ENCODE measurements around the gene PARP4. TPM values are rescaled to one million over a fixed set of nuclear protein-coding genes. Genes with fewer than 3 reads are reported as not detected.

PARP4 gene
- total and polyA plus RNA-seq, 2 of the 4 experiments (the other 2 are of a cell fraction) = 31.7 to 50.2 TPM

DNA sequence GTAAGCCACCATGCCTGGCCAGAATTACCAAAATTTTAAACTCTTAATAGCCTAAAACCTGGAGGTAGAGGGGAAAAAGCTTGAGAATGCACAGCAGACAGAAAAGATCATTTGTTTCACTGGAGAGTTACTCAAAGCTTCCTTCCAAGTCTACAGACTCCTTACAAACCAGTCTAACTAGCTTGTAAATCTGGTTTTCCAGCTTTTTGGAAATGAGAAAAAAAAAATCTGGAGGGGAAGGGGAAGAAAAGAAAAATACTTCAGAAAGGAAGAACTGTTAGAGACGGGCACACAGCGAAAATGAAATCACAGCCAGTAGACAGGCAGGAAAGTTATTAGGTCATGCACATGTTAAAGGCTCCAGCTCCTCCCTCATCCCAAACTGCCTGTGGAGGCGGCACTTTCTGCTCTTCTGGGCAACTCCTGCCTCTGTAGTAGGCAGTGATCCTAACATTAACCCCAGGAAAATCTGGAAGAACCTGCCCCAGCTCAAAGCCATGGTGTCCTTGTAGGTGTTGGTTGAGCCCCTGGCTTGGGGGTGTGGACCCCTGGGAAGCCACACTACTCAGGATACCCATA, 17.3 kb downstream of the PARP4 start:
- H3K9me3 ChIP-seq (ENCODE audit: control insufficient read depth, insufficient read depth, low read length) = no peaks in the 10 kb centered on the region
- no peak overlapping the region for H2BK20ac ChIP-seq (ENCODE audit: low read depth, low read length)
- in situ Hi-C loops (cut with MboI; ENCODE audit: low sequenced_read_pairs) = no loop called here
- no peak overlapping the region for H3K18ac ChIP-seq (ENCODE audit: low read depth, low read length)
- H3K27me3 ChIP-seq (ENCODE audit: control insufficient read depth, insufficient read depth, low read length) = no peaks in the 10 kb centered on the region
- intact Hi-C loops (cut with micrococcal nuclease) = no loop called here
- H2AK9ac ChIP-seq (replicated peaks; ENCODE audit: low read depth, low read length, poor library complexity) = no peak overlapping the region
- no peaks in the 10 kb centered on the region for H4K20me1 ChIP-seq (ENCODE audit: insufficient read depth, low read length)
- H3K56ac ChIP-seq (ENCODE audit: extremely low read depth, insufficient read depth, low read length) = no peak overlapping the region
- DNase-seq = no peak
- H3K4me3 ChIP-seq (ENCODE audit: insufficient read depth, low read depth, low read length) = no peak overlapping the region
- no peak overlapping the region for H2BK120ac ChIP-seq (ENCODE audit: low read depth, low read length)
- H2AK5ac ChIP-seq (ENCODE audit: low read depth, low read length) = no peak overlapping the region
- no peaks in the 10 kb centered on the region for H3K4me1 ChIP-seq (ENCODE audit: control insufficient read depth, insufficient read depth, low read length)
- H3K9me1 ChIP-seq (ENCODE audit: insufficient read depth, low read length) = no peaks in the 10 kb centered on the region; the same call in 1 of the 2 replicates
- no CpG with 5 or more reads among the region's 3 CpGs for WGBS, 2 experiments (ENCODE audit: extremely low coverage in 2 of 2, insufficient read length in 1 of 2)
- H4K8ac ChIP-seq (ENCODE audit: low read depth in 2 of 2, low read length in 2 of 2) = no peak overlapping the region
- no peak overlapping the region for H3K14ac ChIP-seq (replicated peaks; ENCODE audit: low read depth, low read length)
- no peak overlapping the region for H4K91ac ChIP-seq (ENCODE audit: insufficient read depth, low read depth, low read length)
- TF ChIP-seq ELK1 (IDR thresholded peaks at IDR 0.05; ENCODE audit: borderline replicate concordance, low read depth, low read length) (no peak), POLR2A (IDR thresholded peaks at IDR 0.05; ENCODE audit: low read depth, low read length) (no peak), SMC3 (IDR thresholded peaks at IDR 0.05; ENCODE audit: low read depth, low read length) (no peak)
- ChIA-PET POLR2A (ENCODE audit: unreplicated experiment) (no interaction called here), CTCF (no interaction called here)
- no peak for ATAC-seq (ENCODE audit: low read depth)
- H4K5ac ChIP-seq (ENCODE audit: low read depth, low read length) = no peak overlapping the region
- no peak overlapping the region for H3K4ac ChIP-seq (ENCODE audit: low read depth, low read length)
- H3K9ac ChIP-seq (ENCODE audit: low read depth, low read length) = no peak overlapping the region
- H2BK15ac ChIP-seq (ENCODE audit: low read depth, low read length) = no peak overlapping the region
- no peak overlapping the region for H3K23ac ChIP-seq (ENCODE audit: low read depth, low read length)
- peaks cover 48% of the 10 kb centered on the region for H3K36me3 ChIP-seq (ENCODE audit: control insufficient read depth, insufficient read depth, low read length)
- no peak overlapping the region for H3K27ac ChIP-seq (ENCODE audit: insufficient read depth, low read length)
- H2BK5ac ChIP-seq (ENCODE audit: low read depth, low read length, poor library complexity, severe bottlenecking) = no peak overlapping the region
- no peak overlapping the region for H2AFZ ChIP-seq (replicated peaks; ENCODE audit: low read length, poor library complexity)
- H3K79me1 ChIP-seq (ENCODE audit: low read depth in 1 of 2, low read length in 2 of 2) = peaks cover 4 to 14% of the 10 kb centered on the region in 2 experiments; a peak in 3 of 4 replicates
- no TSS peak for BruUV-seq (replicated peaks)
- dilution Hi-C loops (cut with HindIII; ENCODE audit: low sequenced_read_pairs, unreplicated experiment) = no loop called here
- H3K4me2 ChIP-seq (ENCODE audit: low read depth, low read length) = no peak overlapping the region

Data from IMR-90 (cell line).